Kidney capillary endothelial cell (primary cell): Measurements from ENCODE around the gene PATE1.

Experiments used
- DNase-seq: peaks from one replicate; pipeline ENCODE4 v3.0.0-alpha.2; 2018; ENCODE audit warnings: low spot score

Gene PATE1

DNA sequence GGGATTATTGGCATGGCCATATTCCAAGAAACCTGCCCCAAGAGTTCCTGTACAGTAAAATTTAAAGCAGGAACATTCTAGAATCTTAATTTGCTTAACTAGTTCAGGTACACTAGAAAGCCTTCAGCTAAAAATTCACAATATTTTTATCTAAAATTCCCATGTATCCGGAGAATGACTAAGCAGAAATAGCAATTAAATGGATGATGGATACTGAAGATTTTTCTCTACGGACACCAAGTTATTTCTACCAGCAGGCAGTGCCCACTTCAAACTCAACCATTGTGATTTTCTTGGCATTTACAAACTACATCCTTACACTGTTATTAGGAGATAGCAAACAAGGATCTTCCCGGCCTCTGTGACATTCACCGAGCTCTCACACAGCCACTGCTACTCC lies 44.7 kb downstream of the PATE1 start:
- DNase-seq, result no peak

DNA sequence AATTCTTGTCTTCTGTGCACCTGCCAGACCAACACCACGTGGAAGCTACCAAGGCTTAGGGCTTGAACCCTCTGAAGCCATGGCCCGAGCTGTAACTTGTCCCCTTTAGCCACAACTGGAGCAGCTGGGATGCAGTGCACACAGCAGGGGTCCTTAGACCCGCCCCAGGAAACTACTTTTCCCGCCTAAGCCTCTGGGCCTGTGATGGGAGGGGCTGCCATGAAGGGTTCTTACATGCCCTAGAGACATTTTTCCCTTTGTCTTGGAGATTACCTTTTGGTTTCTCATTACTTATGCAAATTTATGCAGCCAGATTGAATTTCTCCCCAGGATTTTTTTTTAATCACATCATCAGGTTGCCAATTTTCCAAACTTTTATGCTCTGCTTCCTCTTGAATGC lies 51.6 kb downstream of the PATE1 start:
- DNase-seq, result no peak
